Astrocyte of the spinal cord (primary cell): Measurements from ENCODE around the gene SMAD3.

Experiments used
- DNase-seq: peaks from one replicate; pipeline ENCODE4 v3.0.0; 2011; ENCODE audit warnings: low read depth, low spot score
- H3K4me3 ChIP-seq: 2 replicates; pipeline ENCODE4 v1.5.1; 2011; ENCODE audit warnings: low read depth, mild to moderate bottlenecking, low read length, moderate library complexity
- CTCF ChIP-seq: IDR thresholded peaks from 2 replicates; pipeline ENCODE4 v1.5.1; 2012; ENCODE audit warnings: low read depth, mild to moderate bottlenecking, low read length, inconsistent platforms
- in situ Hi-C: cut with HindIII; loops from 2 replicates; pipeline ENCODE4 v1.10.0; 2017; ENCODE audit warnings: low sequenced_read_pairs

SMAD3 gene

GRCh38 chr15:67067930-67068551, 2.6 kb downstream of the SMAD3 start:
- no peak for TF ChIP-seq CTCF
- in situ Hi-C loops = no loop called here
- peak; percentile 76 for DNase-seq
- peak overlapping the region; percentile 66 for H3K4me3 ChIP-seq

GRCh38 chr15:67068710-67069400, 3.5 kb downstream of the SMAD3 start:
- H3K4me3 ChIP-seq = peak overlapping the region; percentile 66
- peak; percentile 59 for DNase-seq
- in situ Hi-C loops = no loop called here
- TF ChIP-seq CTCF = no peak

- TF ChIP-seq CTCF = no peak
- no peak overlapping the region for H3K4me3 ChIP-seq
- in situ Hi-C loops = no loop called here
- no peak for DNase-seq
These were observed 4.7 kb downstream of the SMAD3 start for GRCh38 chr15:67070150-67070549.

- no peak for DNase-seq
- TF ChIP-seq CTCF = no peak
- in situ Hi-C loops = no loop called here
These were observed 5.7 kb downstream of the SMAD3 start for GRCh38 chr15:67070892-67071664.

GRCh38 chr15:67072442-67072841, 7.0 kb downstream of the SMAD3 start:
- in situ Hi-C loops = no loop called here
- no peak for TF ChIP-seq CTCF
- DNase-seq = no peak
- no peak overlapping the region for H3K4me3 ChIP-seq

More at GRCh38 chr15:67070892-67071664, 5.7 kb downstream of the SMAD3 start:
- H3K4me3 ChIP-seq = no peak overlapping the region

GRCh38 chr15:67072958-67073357, 7.6 kb downstream of the SMAD3 start:
- TF ChIP-seq CTCF = no peak
- in situ Hi-C loops = no loop called here
- no peak overlapping the region for H3K4me3 ChIP-seq
- no peak for DNase-seq
